ENCODE results near the gene ARHGAP32. TPM values are rescaled to one million over a fixed set of nuclear protein-coding genes. Genes with fewer than 3 reads are reported as not detected.

The ARHGAP32 gene
- total and polyA plus RNA-seq, 2 donors (not counting 1 experiment from before 2014, with no cell fraction given): 4.0 to 9.6 TPM

DNA sequence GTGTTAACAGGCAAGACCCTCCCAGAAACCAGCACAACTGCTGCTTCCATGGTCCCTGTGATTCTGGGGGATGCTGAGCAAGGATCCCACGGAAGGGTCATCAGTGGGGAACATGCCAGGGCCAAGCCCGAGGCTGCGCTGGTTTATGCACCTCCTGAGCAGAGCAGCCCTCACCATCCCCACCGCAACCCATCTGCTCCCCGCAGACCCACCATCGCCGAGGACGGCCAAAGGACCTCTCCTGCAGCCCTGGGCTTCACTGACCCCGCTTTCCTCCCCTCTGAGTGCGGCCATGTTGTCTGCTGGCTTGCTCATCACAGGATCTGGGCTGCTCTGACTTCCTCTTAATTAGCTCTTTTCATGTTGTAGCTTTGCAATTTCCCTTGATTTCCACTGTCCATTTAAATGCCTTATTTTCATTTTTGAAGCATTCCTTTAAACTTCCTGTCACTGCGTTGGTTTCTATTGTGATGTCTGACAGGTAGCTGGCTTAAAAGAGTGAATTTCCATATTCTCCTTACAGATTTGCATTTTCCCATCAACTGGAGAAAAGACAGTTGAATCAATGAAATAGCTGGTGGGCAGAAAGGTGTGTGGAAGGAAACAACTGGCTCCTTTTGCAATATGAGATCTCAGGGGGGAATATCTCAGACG is 264.3 kb downstream of the ARHGAP32 start:
- no peaks in the 10 kb centered on the region for H3K36me3 ChIP-seq (ENCODE audit: control insufficient read depth, insufficient read depth, low read length)
- no peaks in the 10 kb centered on the region for H3K9me3 ChIP-seq (ENCODE audit: control insufficient read depth, insufficient read depth, low read depth, low read length)
- H3K4me3 ChIP-seq (replicated peaks in 1 of 4; ENCODE audit: control extremely low read depth in 1 of 4, insufficient read depth in 1 of 4, low read depth in 3 of 4, low read length in 4 of 4): no peak overlapping the region
- no peak overlapping the region for H3K27ac ChIP-seq (ENCODE audit: insufficient read depth, low read length)
- H3K79me2 ChIP-seq (ENCODE audit: control insufficient read depth, insufficient read depth, low read length): no peaks in the 10 kb centered on the region
- H3K9ac ChIP-seq (ENCODE audit: insufficient read depth, low read length): no peak overlapping the region
- no peaks in the 10 kb centered on the region for H3K4me1 ChIP-seq (ENCODE audit: control insufficient read depth, extremely low read depth, insufficient read depth, low read length)
- no peak for DNase-seq (ENCODE audit: low read depth in 2 of 2)
- H3K27me3 ChIP-seq (ENCODE audit: control insufficient read depth, insufficient read depth, low read length): no peaks in the 10 kb centered on the region
- no peaks in the 10 kb centered on the region for H4K20me1 ChIP-seq (ENCODE audit: control insufficient read depth, extremely low read depth, insufficient read depth, low read length)
- H2AFZ ChIP-seq (ENCODE audit: low read length): no peak overlapping the region
- H3K4me2 ChIP-seq (ENCODE audit: extremely low read depth, insufficient read depth, low read length): no peak overlapping the region
- no peak for TF ChIP-seq EZH2 (IDR thresholded peaks at IDR 0.05; ENCODE audit: low read length, missing control alignments)

- no peak overlapping the region for H3K4me2 ChIP-seq (ENCODE audit: extremely low read depth, insufficient read depth, low read length)
- H3K36me3 ChIP-seq (ENCODE audit: control insufficient read depth, insufficient read depth, low read length): no peaks in the 10 kb centered on the region
- no peak overlapping the region for H3K4me3 ChIP-seq (replicated peaks in 1 of 4; ENCODE audit: control extremely low read depth in 1 of 4, insufficient read depth in 1 of 4, low read depth in 3 of 4, low read length in 4 of 4)
- no peak for DNase-seq (ENCODE audit: low read depth in 2 of 2)
- H3K9me3 ChIP-seq (ENCODE audit: control insufficient read depth, insufficient read depth, low read depth, low read length): no peaks in the 10 kb centered on the region
- TF ChIP-seq CTCF (conservative IDR thresholded peaks at IDR 0.05 in 1 of 2, IDR thresholded peaks at IDR 0.05 in 1 of 2; ENCODE audit: low read depth in 1 of 2, low read length in 2 of 2) (no peak), EZH2 (IDR thresholded peaks at IDR 0.05; ENCODE audit: low read length, missing control alignments) (no peak)
- H3K9ac ChIP-seq (ENCODE audit: insufficient read depth, low read length): no peak overlapping the region
- H4K20me1 ChIP-seq (ENCODE audit: control insufficient read depth, extremely low read depth, insufficient read depth, low read length): no peaks in the 10 kb centered on the region
- H3K4me1 ChIP-seq (ENCODE audit: control insufficient read depth, extremely low read depth, insufficient read depth, low read length): no peaks in the 10 kb centered on the region
- no peaks in the 10 kb centered on the region for H3K27me3 ChIP-seq (ENCODE audit: control insufficient read depth, insufficient read depth, low read length)
- no peak overlapping the region for H2AFZ ChIP-seq (ENCODE audit: low read length)
- H3K27ac ChIP-seq (ENCODE audit: insufficient read depth, low read length): no peak overlapping the region
- no peaks in the 10 kb centered on the region for H3K79me2 ChIP-seq (ENCODE audit: control insufficient read depth, insufficient read depth, low read length)
Observed at GRCh38 chr11:128927108-128927461, 265.0 kb downstream of the ARHGAP32 start.

DNA sequence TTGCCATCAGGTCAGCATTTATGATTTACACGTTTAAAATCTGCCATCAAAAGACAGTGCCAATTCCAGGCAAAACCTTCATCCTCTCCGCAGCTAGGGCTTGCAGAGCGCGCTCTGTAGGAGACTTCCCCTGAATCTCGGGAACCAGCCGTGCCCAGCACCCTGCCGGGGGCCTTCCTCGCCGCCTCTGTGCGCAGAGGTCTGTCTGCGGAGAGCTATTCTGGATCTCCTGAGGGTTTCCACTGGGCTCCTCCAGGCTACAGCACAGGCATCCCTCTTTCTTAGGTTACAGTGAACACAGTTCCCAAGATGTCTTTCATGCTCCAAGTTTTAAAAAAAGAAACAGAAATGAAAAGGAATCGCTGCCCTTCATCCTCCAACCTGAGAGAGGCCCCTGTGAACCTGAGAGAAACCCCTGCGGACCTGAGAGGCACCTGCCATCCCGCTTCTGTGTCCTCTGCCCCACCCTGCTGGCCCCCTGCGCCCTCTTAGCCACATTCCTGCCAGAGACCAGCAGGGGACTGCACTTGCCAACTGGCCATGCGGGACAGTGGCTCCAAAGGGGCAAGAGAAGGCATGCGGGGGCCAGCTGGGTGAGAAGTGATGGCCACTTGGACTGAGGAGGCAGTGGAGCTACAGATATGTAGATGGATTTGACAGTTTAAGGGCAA is 265.6 kb downstream of the ARHGAP32 start:
- H4K20me1 ChIP-seq (ENCODE audit: control insufficient read depth, extremely low read depth, insufficient read depth, low read length): no peaks in the 10 kb centered on the region
- H3K36me3 ChIP-seq (ENCODE audit: control insufficient read depth, insufficient read depth, low read length): no peaks in the 10 kb centered on the region
- no peaks in the 10 kb centered on the region for H3K79me2 ChIP-seq (ENCODE audit: control insufficient read depth, insufficient read depth, low read length)
- no peak for TF ChIP-seq CTCF (conservative IDR thresholded peaks at IDR 0.05 in 1 of 2, IDR thresholded peaks at IDR 0.05 in 1 of 2; ENCODE audit: low read depth in 1 of 2, low read length in 2 of 2)
- no peak overlapping the region for H3K4me2 ChIP-seq (ENCODE audit: extremely low read depth, insufficient read depth, low read length)
- no peaks in the 10 kb centered on the region for H3K9me3 ChIP-seq (ENCODE audit: control insufficient read depth, insufficient read depth, low read depth, low read length)
- H3K4me1 ChIP-seq (ENCODE audit: control insufficient read depth, extremely low read depth, insufficient read depth, low read length): no peaks in the 10 kb centered on the region
- no peak for DNase-seq (ENCODE audit: low read depth in 2 of 2)
- H3K27me3 ChIP-seq (ENCODE audit: control insufficient read depth, insufficient read depth, low read length): no peaks in the 10 kb centered on the region
- H3K4me3 ChIP-seq (replicated peaks in 1 of 4; ENCODE audit: control extremely low read depth in 1 of 4, insufficient read depth in 1 of 4, low read depth in 3 of 4, low read length in 4 of 4): no peak overlapping the region
- no peak overlapping the region for H3K9ac ChIP-seq (ENCODE audit: insufficient read depth, low read length)
- no peak overlapping the region for H3K27ac ChIP-seq (ENCODE audit: insufficient read depth, low read length)
- no peak overlapping the region for H2AFZ ChIP-seq (ENCODE audit: low read length)

All from fibroblast of lung (primary cell).